DOHH2 (cell line): ENCODE measurements around the gene AGK.

ENCODE experiments used
- H3F3A ChIP-seq: fragments of 200-600 bp; sonication (generic), shearing (Covaris generic); 2 replicates; pipeline ENCODE4 v1.6.0; 2016; ENCODE audit warnings: antibody characterized with exemption, mild to moderate bottlenecking; ENCODE audit not compliant: control insufficient read depth, insufficient read depth
- H3K27ac ChIP-seq: fragments of 200-600 bp; sonication (generic); 2 replicates; pipeline ENCODE4 v1.5.1; 2014; ENCODE audit warnings: low read depth, mild to moderate bottlenecking, low read length, moderate library complexity
- H3K27me3 ChIP-seq: fragments of 200-600 bp; sonication (generic); 2 replicates; pipeline ENCODE4 v1.6.1; 2014; ENCODE audit warnings: mild to moderate bottlenecking, low read length, mixed read lengths; ENCODE audit not compliant: control insufficient read depth
- H3K36me3 ChIP-seq: fragments of 200-600 bp; sonication (generic); 2 replicates; pipeline ENCODE4 v1.6.1; 2014; ENCODE audit warnings: mild to moderate bottlenecking, low read length, moderate library complexity, mixed read lengths; ENCODE audit not compliant: control insufficient read depth
- H3K4me1 ChIP-seq: fragments of 200-600 bp; sonication (generic); 2 replicates; pipeline ENCODE4 v1.6.1; 2014; ENCODE audit warnings: mild to moderate bottlenecking, low read length, mixed read lengths; ENCODE audit not compliant: control insufficient read depth
- H3K4me2 ChIP-seq: fragments of 200-600 bp; sonication (generic); 2 replicates; pipeline ENCODE4 v1.6.0; 2014; ENCODE audit warnings: mild to moderate bottlenecking, low read length, moderate library complexity
- H3K4me3 ChIP-seq: fragments of 200-600 bp; sonication (generic); 2 replicates; pipeline ENCODE4 v1.5.1; 2014; ENCODE audit warnings: mild to moderate bottlenecking, low read length, mixed read lengths
- H3K79me2 ChIP-seq: fragments of 200-600 bp; sonication (generic); 2 replicates; pipeline ENCODE4 v1.6.1; 2014; ENCODE audit warnings: mild to moderate bottlenecking, low read length, mixed read lengths; ENCODE audit not compliant: control insufficient read depth
- H3K9me2 ChIP-seq: fragments of 200-600 bp; sonication (generic); replicated peaks from 2 replicates; pipeline ENCODE4 v1.6.1; 2014; ENCODE audit warnings: mild to moderate bottlenecking, low read length, mixed read lengths; ENCODE audit not compliant: control insufficient read depth
- H3K9me3 ChIP-seq: fragments of 200-600 bp; sonication (generic); 2 replicates; pipeline ENCODE4 v1.6.1; 2014; ENCODE audit warnings: antibody characterized with exemption, low read length, mixed read lengths; ENCODE audit not compliant: control insufficient read depth, insufficient read depth
- H4K20me1 ChIP-seq: fragments of 200-600 bp; sonication (generic); 2 replicates; pipeline ENCODE4 v1.6.0; 2014; ENCODE audit warnings: low read depth, mild to moderate bottlenecking, antibody characterized with exemption, low read length, moderate library complexity; ENCODE audit not compliant: control insufficient read depth, insufficient read depth
- EZH2phosphoT487 ChIP-seq: fragments of 200-600 bp; sonication (generic); IDR thresholded peaks from 2 replicates; pipeline ENCODE4 v1.6.1; 2017; ENCODE audit warnings: borderline replicate concordance, mild to moderate bottlenecking, antibody characterized with exemption, low read length, moderate library complexity, mixed read lengths
- TF ChIP-seq, protein P1 (sequence below): fragments of 200-600 bp; sonication (generic); IDR thresholded peaks from one replicate; pipeline ENCODE4 v1.5.1; 2014; ENCODE audit warnings: antibody characterized with exemption, mild to moderate bottlenecking, low read depth, low read length; ENCODE audit not compliant: poor library complexity, severe bottlenecking

The AGK gene

DNA sequence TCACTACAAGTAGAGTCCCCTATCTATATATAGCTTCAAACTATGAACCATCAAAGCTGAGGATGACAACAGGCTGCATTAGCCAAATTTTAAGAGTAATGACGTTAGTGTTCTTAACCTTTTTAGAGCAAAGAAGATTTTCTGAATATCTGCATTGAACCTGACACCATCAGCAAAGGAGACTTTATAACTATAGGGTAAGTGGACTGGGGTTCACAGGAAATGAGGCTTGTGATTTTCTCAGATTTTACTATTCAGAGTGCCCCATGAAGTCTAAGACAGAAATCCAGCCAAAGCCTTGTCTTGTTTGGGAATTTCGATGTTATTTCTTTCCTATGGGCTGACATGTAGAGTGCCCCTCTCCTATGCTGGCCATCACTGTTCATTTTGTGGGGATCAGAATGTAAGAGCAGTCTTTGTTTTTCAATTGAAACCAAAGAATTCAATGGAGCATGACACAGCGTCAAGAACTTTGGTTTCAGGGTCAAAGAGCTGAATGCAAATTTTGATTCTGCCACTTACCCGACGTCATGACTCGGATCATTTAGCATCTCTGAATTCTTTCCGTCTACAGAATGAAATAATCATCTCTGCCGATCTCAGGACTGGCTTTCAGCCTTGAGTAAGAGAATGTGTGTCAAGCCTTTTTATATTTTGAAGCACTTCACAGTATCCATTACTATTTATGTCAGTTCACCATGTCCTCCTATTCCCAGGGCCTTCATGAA is 98.1 kb downstream of the AGK start:
- no peaks in the 10 kb centered on the region for H3K4me1 ChIP-seq
- H3K27ac ChIP-seq, result no peak overlapping the region
- TF ChIP-seq, protein P1, sequence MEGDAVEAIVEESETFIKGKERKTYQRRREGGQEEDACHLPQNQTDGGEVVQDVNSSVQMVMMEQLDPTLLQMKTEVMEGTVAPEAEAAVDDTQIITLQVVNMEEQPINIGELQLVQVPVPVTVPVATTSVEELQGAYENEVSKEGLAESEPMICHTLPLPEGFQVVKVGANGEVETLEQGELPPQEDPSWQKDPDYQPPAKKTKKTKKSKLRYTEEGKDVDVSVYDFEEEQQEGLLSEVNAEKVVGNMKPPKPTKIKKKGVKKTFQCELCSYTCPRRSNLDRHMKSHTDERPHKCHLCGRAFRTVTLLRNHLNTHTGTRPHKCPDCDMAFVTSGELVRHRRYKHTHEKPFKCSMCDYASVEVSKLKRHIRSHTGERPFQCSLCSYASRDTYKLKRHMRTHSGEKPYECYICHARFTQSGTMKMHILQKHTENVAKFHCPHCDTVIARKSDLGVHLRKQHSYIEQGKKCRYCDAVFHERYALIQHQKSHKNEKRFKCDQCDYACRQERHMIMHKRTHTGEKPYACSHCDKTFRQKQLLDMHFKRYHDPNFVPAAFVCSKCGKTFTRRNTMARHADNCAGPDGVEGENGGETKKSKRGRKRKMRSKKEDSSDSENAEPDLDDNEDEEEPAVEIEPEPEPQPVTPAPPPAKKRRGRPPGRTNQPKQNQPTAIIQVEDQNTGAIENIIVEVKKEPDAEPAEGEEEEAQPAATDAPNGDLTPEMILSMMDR, result no peak
- TF ChIP-seq EZH2phosphoT487, result no peak
- no peak overlapping the region for H3K4me2 ChIP-seq
- H3K36me3 ChIP-seq, result peaks cover 34% of the 10 kb centered on the region
- no peak overlapping the region for H3K4me3 ChIP-seq
- H3K9me3 ChIP-seq, result no peaks in the 10 kb centered on the region
- H3K9me2 ChIP-seq, result no peaks in the 10 kb centered on the region
- H4K20me1 ChIP-seq, result no peaks in the 10 kb centered on the region
- no peaks in the 10 kb centered on the region for H3K79me2 ChIP-seq
- H3F3A ChIP-seq, result no peaks in the 10 kb centered on the region
- no peaks in the 10 kb centered on the region for H3K27me3 ChIP-seq

DNA sequence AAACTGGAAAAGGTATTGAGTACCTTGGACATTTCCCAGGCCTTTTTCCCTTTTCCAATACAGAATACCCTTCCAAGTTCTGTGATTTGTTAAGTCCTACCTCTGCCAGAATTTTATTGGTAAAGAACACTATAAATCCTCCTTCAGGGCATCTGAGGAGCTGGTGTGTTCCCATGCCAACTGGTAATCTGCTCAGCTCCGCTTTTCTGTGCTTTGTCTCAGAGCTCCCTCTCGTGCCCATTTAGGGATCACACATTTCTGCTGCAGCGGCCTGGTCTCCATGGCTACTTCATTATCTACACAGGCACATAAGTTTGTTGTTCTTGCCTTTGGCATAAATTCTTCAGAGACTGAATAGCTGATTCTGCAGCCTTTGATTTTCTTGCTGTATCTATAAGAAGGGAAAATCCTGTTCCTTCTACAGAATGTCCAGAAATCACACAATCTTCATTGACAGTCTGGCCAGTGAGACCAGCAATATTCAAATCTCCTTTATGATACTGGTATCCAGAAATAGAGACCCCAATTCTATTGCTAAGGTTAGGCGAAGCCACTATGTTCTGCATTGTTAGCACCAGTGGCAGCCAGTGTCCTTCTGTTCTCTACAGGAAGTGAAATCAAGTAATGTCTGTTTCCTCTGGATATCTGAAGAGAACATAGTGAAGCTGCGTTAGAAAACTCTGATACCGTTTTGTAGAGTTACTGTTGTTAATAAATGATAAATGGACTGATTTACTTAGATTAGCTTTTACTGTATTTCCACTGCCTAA is 98.8 kb downstream of the AGK start:
- Histone ChIP-seq H4K20me1 (no peaks in the 10 kb centered on the region), H3K9me2 (no peaks in the 10 kb centered on the region), H3K4me2 (no peak overlapping the region), H3K27ac (no peak overlapping the region), H3F3A (no peaks in the 10 kb centered on the region), H3K36me3 (peaks cover 38% of the 10 kb centered on the region), H3K27me3 (no peaks in the 10 kb centered on the region), H3K4me3 (no peak overlapping the region), H3K4me1 (no peaks in the 10 kb centered on the region), H3K79me2 (no peaks in the 10 kb centered on the region), H3K9me3 (no peaks in the 10 kb centered on the region)
- TF ChIP-seq, protein P1, result peak; percentile 31
- no peak for TF ChIP-seq EZH2phosphoT487

DNA sequence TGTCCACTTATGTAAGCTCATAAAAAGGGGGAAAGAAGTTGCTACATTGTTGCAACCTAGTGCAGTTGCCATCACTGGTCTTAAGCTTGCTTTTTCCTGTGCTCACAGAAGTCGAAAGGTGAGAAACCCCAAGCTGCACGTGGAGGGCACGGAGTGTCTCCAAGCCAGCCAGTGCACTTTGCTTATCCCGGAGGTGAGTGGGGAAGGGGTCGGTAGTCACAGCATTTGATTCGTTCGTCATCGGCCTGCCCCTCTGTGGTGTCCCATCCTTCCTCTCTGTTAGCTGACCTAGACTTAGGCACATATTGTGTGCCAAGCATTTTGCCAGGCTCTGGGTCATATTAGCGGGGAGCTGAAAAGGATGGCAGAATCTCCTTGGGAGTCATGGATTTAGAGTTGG is 100.2 kb downstream of the AGK start:
- Histone ChIP-seq H3F3A (no peaks in the 10 kb centered on the region), H3K9me2 (no peaks in the 10 kb centered on the region), H3K27me3 (no peaks in the 10 kb centered on the region), H3K4me2 (no peak overlapping the region), H4K20me1 (no peaks in the 10 kb centered on the region), H3K27ac (no peak overlapping the region), H3K36me3 (peaks cover 45% of the 10 kb centered on the region), H3K4me1 (no peaks in the 10 kb centered on the region), H3K4me3 (no peak overlapping the region), H3K79me2 (no peaks in the 10 kb centered on the region), H3K9me3 (no peaks in the 10 kb centered on the region)
- no peak for TF ChIP-seq EZH2phosphoT487
- TF ChIP-seq, protein P1, result no peak
